ENCODE data around the gene MYL9.

DNA sequence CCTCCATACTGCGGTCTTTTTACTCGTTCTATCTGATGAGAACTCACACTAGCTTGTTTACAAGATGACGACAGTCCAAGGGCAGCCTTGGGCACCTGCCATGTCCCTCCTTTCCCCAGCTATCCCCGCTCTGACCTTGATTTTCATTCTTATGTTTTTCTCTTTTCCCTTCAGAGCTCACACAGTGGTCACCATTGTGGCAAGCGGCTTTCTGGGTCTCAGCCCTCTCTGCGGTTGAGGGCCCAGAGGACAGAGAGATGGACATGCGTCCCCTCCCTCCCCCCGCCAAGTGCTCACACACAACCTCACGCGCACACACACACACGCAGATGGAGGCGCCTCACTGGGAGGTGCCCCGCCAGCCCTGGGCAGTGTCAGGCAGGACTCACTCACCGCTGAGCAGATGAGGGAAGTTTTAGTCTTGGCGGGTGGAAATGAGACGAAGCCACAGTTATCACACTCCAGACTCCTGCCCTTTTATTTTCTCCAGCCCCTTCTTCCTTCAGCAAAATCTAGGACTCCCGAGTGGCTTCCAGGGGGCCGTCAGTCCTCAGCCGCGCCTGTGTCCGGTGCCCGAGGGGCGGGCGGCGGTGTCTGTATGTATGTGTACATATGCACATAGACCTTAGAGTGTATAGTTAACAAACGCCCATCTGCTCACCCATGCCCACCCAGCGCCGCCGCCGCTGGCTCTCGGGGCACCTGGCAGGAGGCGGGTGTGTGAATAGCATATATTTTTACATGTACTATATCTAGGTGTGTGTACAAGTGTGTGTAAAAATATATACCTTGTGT is 13.8 kb upstream of the MYL9 start:
- TF ChIP-seq, protein P1, sequence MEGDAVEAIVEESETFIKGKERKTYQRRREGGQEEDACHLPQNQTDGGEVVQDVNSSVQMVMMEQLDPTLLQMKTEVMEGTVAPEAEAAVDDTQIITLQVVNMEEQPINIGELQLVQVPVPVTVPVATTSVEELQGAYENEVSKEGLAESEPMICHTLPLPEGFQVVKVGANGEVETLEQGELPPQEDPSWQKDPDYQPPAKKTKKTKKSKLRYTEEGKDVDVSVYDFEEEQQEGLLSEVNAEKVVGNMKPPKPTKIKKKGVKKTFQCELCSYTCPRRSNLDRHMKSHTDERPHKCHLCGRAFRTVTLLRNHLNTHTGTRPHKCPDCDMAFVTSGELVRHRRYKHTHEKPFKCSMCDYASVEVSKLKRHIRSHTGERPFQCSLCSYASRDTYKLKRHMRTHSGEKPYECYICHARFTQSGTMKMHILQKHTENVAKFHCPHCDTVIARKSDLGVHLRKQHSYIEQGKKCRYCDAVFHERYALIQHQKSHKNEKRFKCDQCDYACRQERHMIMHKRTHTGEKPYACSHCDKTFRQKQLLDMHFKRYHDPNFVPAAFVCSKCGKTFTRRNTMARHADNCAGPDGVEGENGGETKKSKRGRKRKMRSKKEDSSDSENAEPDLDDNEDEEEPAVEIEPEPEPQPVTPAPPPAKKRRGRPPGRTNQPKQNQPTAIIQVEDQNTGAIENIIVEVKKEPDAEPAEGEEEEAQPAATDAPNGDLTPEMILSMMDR (IDR thresholded peaks at IDR 0.05) = no peak
- TF ChIP-seq, protein P2, sequence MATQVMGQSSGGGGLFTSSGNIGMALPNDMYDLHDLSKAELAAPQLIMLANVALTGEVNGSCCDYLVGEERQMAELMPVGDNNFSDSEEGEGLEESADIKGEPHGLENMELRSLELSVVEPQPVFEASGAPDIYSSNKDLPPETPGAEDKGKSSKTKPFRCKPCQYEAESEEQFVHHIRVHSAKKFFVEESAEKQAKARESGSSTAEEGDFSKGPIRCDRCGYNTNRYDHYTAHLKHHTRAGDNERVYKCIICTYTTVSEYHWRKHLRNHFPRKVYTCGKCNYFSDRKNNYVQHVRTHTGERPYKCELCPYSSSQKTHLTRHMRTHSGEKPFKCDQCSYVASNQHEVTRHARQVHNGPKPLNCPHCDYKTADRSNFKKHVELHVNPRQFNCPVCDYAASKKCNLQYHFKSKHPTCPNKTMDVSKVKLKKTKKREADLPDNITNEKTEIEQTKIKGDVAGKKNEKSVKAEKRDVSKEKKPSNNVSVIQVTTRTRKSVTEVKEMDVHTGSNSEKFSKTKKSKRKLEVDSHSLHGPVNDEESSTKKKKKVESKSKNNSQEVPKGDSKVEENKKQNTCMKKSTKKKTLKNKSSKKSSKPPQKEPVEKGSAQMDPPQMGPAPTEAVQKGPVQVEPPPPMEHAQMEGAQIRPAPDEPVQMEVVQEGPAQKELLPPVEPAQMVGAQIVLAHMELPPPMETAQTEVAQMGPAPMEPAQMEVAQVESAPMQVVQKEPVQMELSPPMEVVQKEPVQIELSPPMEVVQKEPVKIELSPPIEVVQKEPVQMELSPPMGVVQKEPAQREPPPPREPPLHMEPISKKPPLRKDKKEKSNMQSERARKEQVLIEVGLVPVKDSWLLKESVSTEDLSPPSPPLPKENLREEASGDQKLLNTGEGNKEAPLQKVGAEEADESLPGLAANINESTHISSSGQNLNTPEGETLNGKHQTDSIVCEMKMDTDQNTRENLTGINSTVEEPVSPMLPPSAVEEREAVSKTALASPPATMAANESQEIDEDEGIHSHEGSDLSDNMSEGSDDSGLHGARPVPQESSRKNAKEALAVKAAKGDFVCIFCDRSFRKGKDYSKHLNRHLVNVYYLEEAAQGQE (IDR thresholded peaks at IDR 0.05; ENCODE audit: low read depth, low read length) = no peak
- TF ChIP-seq RFX5 (IDR thresholded peaks at IDR 0.05; ENCODE audit: low read length) = no peak

Measured in SK-N-SH (cell line).